ENCODE measurements around the gene SURF6.

Gene SURF6

DNA sequence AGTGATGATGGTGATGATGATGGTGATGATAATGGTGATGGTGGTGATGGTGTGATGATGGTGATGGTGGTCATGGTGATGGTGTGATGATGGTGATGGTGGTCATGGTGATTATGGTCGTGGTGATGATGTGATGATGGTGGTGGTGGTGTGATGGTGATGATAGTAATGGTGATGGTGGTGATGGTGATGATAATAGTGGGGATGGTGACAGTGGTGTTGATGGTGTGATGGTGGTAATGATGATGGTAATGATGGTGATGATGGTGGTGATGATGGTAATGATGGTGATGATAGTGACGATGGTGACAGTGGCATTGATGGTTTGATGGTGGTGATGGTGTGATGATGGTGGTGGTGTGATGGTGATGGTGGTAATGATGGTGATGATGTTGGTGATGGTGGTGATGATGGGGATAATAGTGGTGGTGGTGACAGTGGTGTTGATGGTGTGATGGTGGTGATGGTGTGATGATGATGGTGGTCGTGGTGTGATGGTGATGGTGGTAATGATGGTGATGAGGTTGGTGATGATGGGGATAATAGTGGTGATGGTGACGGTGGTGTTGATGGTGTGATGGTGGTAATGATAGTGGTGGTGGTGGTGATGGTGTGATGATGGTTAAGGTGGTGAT is 46.6 kb upstream of the SURF6 start:
- Histone ChIP-seq H3K27me3 (ENCODE audit: control insufficient read depth in 3 of 3, insufficient read depth in 3 of 3, low read depth in 1 of 3, low read length in 3 of 3) (peaks cover 0 to 3% (median 0%) of the 10 kb centered on the region in 3 experiments), H3K4ac (ENCODE audit: low read length) (no peak overlapping the region), H3K36me3 (replicated peaks in 1 of 2; ENCODE audit: control insufficient read depth in 2 of 2, insufficient read depth in 2 of 2, low read length in 2 of 2) (peaks cover 0 to 2% of the 10 kb centered on the region in 2 donors), H3K9me3 (replicated peaks in 1 of 2; ENCODE audit: control insufficient read depth in 2 of 2, insufficient read depth in 1 of 2, low read depth in 1 of 2, low read length in 2 of 2) (peaks cover 7 to 9% of the 10 kb centered on the region in 2 donors), H4K91ac (ENCODE audit: low read depth, low read length, poor library complexity) (no peak overlapping the region), H3K4me2 (ENCODE audit: insufficient read depth, low read length, poor library complexity, severe bottlenecking) (no peak overlapping the region), H3K4me3 (ENCODE audit: low read length in 2 of 2) (peak overlapping the region in 1 of 2 donors; percentile 52), H3K9ac (ENCODE audit: low read depth, low read length, poor library complexity) (peak overlapping the region; percentile 68), H4K8ac (ENCODE audit: low read depth, low read length) (no peak overlapping the region), H2BK120ac (ENCODE audit: low read depth, low read length) (no peak overlapping the region), H3K14ac (ENCODE audit: low read length) (no peak overlapping the region), H3K79me1 (ENCODE audit: low read depth, low read length) (peaks cover 2% of the 10 kb centered on the region), H2BK15ac (ENCODE audit: low read length) (no peak overlapping the region), H2BK12ac (ENCODE audit: low read length) (no peak overlapping the region), H2AK5ac (ENCODE audit: low read depth, low read length) (no peak overlapping the region), H3K27ac (replicated peaks; ENCODE audit: low read length) (no peak overlapping the region), H2AFZ (ENCODE audit: low read length) (no peak overlapping the region), H3K18ac (ENCODE audit: low read length) (no peak overlapping the region), H3K23ac (ENCODE audit: low read depth, low read length, poor library complexity) (no peak overlapping the region), H2BK5ac (ENCODE audit: low read length) (no peak overlapping the region), H3K4me1 (ENCODE audit: control insufficient read depth in 2 of 2, insufficient read depth in 1 of 2, low read depth in 1 of 2, low read length in 2 of 2) (peaks cover 2% of the 10 kb centered on the region in 2 donors)
- 100% methylated on average over 2 to 3 of the region's 4 CpGs for WGBS, 2 donors (ENCODE audit: extremely low coverage in 2 of 2, insufficient read length in 2 of 2, insufficient replicate concordance in 1 of 2)
- DNase-seq (ENCODE audit: low spot score), result no peak

DNA sequence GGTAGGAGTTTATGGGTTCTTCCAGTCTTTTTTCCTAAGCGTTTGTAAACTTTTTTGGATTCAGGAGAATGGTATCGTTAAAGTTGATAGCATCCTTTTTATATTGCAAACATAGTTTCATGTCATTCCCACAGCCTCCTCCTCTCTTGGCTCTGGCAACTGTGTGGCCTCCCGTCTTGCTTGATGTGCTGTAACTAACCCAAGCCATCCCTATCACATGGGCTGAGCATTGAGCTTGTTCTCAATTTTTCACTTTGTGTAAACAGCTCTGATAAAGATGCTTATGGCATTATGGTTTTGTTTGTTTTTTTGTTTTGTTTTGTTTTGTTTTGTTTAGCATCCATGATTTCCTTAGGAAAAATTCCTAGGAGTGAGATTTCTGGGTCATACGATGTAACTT is 44.7 kb upstream of the SURF6 start:
- H2AFZ ChIP-seq (ENCODE audit: low read length), result no peak overlapping the region
- H3K4me3 ChIP-seq (ENCODE audit: low read length in 2 of 2), result no peak overlapping the region
- H3K36me3 ChIP-seq (replicated peaks in 1 of 2; ENCODE audit: control insufficient read depth in 2 of 2, insufficient read depth in 2 of 2, low read length in 2 of 2), result peaks cover 0 to 2% of the 10 kb centered on the region in 2 donors
- H2BK15ac ChIP-seq (ENCODE audit: low read length), result no peak overlapping the region
- H3K27ac ChIP-seq (replicated peaks; ENCODE audit: low read length), result no peak overlapping the region
- no peak overlapping the region for H4K91ac ChIP-seq (ENCODE audit: low read depth, low read length, poor library complexity)
- H3K14ac ChIP-seq (ENCODE audit: low read length), result no peak overlapping the region
- no peak overlapping the region for H3K4me2 ChIP-seq (ENCODE audit: insufficient read depth, low read length, poor library complexity, severe bottlenecking)
- H2BK120ac ChIP-seq (ENCODE audit: low read depth, low read length), result no peak overlapping the region
- H2BK12ac ChIP-seq (ENCODE audit: low read length), result no peak overlapping the region
- no peak for DNase-seq (ENCODE audit: low spot score)
- no peak overlapping the region for H2BK5ac ChIP-seq (ENCODE audit: low read length)
- H3K9me3 ChIP-seq (replicated peaks in 1 of 2; ENCODE audit: control insufficient read depth in 2 of 2, insufficient read depth in 1 of 2, low read depth in 1 of 2, low read length in 2 of 2), result peaks cover 7 to 10% of the 10 kb centered on the region in 2 donors
- H3K4me1 ChIP-seq (ENCODE audit: control insufficient read depth in 2 of 2, insufficient read depth in 1 of 2, low read depth in 1 of 2, low read length in 2 of 2), result peaks cover 2% of the 10 kb centered on the region in 2 donors
- H3K18ac ChIP-seq (ENCODE audit: low read length), result no peak overlapping the region
- H3K23ac ChIP-seq (ENCODE audit: low read depth, low read length, poor library complexity), result no peak overlapping the region
- no peak overlapping the region for H3K9ac ChIP-seq (ENCODE audit: low read depth, low read length, poor library complexity)
- H2AK5ac ChIP-seq (ENCODE audit: low read depth, low read length), result no peak overlapping the region
- peaks cover 0 to 3% (median 0%) of the 10 kb centered on the region in 3 experiments for H3K27me3 ChIP-seq (ENCODE audit: control insufficient read depth in 3 of 3, insufficient read depth in 3 of 3, low read depth in 1 of 3, low read length in 3 of 3)
- no peak overlapping the region for H4K8ac ChIP-seq (ENCODE audit: low read depth, low read length)
- H3K4ac ChIP-seq (ENCODE audit: low read length), result no peak overlapping the region
- peaks cover 2% of the 10 kb centered on the region for H3K79me1 ChIP-seq (ENCODE audit: low read depth, low read length)
- no CpG with 5 or more reads among the region's 4 CpGs for WGBS, 2 donors (ENCODE audit: extremely low coverage in 2 of 2, insufficient read length in 2 of 2, insufficient replicate concordance in 1 of 2)

DNA sequence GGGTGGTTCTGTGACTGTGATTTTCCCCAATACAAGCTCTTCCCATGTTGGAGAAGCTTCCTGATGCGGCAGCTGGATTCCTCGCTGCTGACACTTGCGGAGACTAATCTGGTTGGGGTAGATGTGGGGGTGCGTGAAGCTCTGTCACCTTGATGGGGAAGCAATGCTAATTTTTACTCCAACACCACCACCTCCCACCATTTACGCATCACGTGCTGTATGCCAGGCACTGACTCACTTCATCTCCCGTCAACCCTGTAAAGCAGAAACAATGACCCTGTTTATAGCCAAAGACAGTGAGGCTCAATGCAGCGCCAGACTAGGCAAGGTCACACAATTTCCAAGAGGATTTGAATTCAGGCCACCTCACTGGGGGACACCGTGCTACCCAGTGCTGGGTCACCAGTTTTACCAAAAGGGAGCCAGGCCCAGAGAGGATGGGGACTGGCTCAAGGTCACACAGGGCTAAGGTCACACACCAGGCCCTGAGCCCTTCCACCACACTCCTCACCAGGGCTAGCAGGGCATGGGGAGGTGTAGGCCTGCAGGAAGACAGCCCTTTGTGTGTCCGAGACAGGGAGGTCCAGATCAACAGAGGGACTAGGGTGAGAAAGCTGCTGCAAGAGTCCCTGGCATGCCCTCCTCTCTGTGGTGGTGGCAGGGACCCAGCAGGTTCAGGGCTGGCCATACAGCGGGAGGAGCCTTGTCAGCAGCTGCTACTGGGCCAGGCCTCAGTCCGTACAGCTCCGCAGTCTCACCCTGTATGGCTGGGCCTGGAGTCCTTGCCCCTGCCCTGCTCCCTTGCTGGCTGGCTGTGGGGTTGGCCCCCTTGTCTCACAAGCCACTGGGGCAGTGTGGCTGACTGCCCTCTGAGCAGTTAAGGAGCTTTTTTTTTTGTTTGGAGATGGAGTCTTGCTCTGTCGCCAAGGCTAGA is 43.4 kb upstream of the SURF6 start:
- no CpG with 5 or more reads among the region's 14 CpGs for WGBS, 2 donors (ENCODE audit: extremely low coverage in 2 of 2, insufficient read length in 2 of 2, insufficient replicate concordance in 1 of 2)
- H2BK5ac ChIP-seq (ENCODE audit: low read length), result no peak overlapping the region

More for the DNA sequence above, 43.4 kb upstream of the SURF6 start:
- peak overlapping the region; percentile 32 for H3K14ac ChIP-seq (ENCODE audit: low read length)
- H3K79me1 ChIP-seq (ENCODE audit: low read depth, low read length), result peaks cover 2% of the 10 kb centered on the region
- H2BK15ac ChIP-seq (ENCODE audit: low read length), result peak overlapping the region; percentile 20
- no peak overlapping the region for H4K8ac ChIP-seq (ENCODE audit: low read depth, low read length)
- peaks cover 2 to 7% of the 10 kb centered on the region in 2 donors for H3K4me1 ChIP-seq (ENCODE audit: control insufficient read depth in 2 of 2, insufficient read depth in 1 of 2, low read depth in 1 of 2, low read length in 2 of 2)
- H3K4me2 ChIP-seq (ENCODE audit: insufficient read depth, low read length, poor library complexity, severe bottlenecking), result no peak overlapping the region
- H2AFZ ChIP-seq (ENCODE audit: low read length), result no peak overlapping the region
- peak overlapping the region in 1 of 2 donors; percentile 14 for H3K4me3 ChIP-seq (ENCODE audit: low read length in 2 of 2)
- DNase-seq (ENCODE audit: low spot score), result no peak
- H2BK120ac ChIP-seq (ENCODE audit: low read depth, low read length), result no peak overlapping the region
- peaks cover 0 to 2% of the 10 kb centered on the region in 2 donors for H3K36me3 ChIP-seq (replicated peaks in 1 of 2; ENCODE audit: control insufficient read depth in 2 of 2, insufficient read depth in 2 of 2, low read length in 2 of 2)
- H3K9ac ChIP-seq (ENCODE audit: low read depth, low read length, poor library complexity), result no peak overlapping the region
- H3K4ac ChIP-seq (ENCODE audit: low read length), result no peak overlapping the region
- H3K27me3 ChIP-seq (ENCODE audit: control insufficient read depth in 3 of 3, insufficient read depth in 3 of 3, low read depth in 1 of 3, low read length in 3 of 3), result peaks cover 0 to 3% (median 0%) of the 10 kb centered on the region in 3 experiments
- H4K91ac ChIP-seq (ENCODE audit: low read depth, low read length, poor library complexity), result no peak overlapping the region
- H2AK5ac ChIP-seq (ENCODE audit: low read depth, low read length), result peak overlapping the region; percentile 40
- peak overlapping the region; percentile 72 for H3K18ac ChIP-seq (ENCODE audit: low read length)
- peaks cover 7 to 10% of the 10 kb centered on the region in 2 donors for H3K9me3 ChIP-seq (replicated peaks in 1 of 2; ENCODE audit: control insufficient read depth in 2 of 2, insufficient read depth in 1 of 2, low read depth in 1 of 2, low read length in 2 of 2)
- no peak overlapping the region for H2BK12ac ChIP-seq (ENCODE audit: low read length)
- no peak overlapping the region for H3K27ac ChIP-seq (replicated peaks; ENCODE audit: low read length)
- peak overlapping the region; percentile 39 for H3K23ac ChIP-seq (ENCODE audit: low read depth, low read length, poor library complexity)

Measured in neuronal stem cell (in vitro differentiated cells).